Stimulated activated CD8-positive, alpha-beta memory T cell treated with anti-CD3 and anti-CD28 coated beads, Interleukin-7, amount 100 ng/mL, for 4 hours (primary cell): ENCODE data around the gene CUL1.

Experiments
- DNase-seq, 2 donors: peaks; one replicate each; pipeline ENCODE4 v3.0.0-alpha.2; 2020; ENCODE audit warnings: low read depth in 2 of 2

The CUL1 gene

GRCh38 chr7:148850564-148850963 is 151.9 kb downstream of the CUL1 start:
- DNase-seq, result no peak
